Psoas muscle (tissue), 8 donors: ENCODE measurements around the gene ACTN1. TPM values are rescaled to one million over a fixed set of nuclear protein-coding genes. Genes with fewer than 3 reads are reported as not detected.
"Not testable (repeated sequence)": the region's sequence is repeated elsewhere in the genome, so short reads cannot be mapped to it uniquely, and the experiment has no call there.

Experiments
- ATAC-seq, 4 donors: fragments of 200-7000 bp; cut with Tn5 transposase; one replicate each; pipeline ENCODE4 v1.9.1; 2020; ENCODE audit warnings: moderate library complexity in 3 of 4, mild to moderate bottlenecking in 2 of 4
- DNase-seq, 2 donors: peaks; one replicate each; pipeline ENCODE4 v3.0.0-alpha.2; 2020
- H3K27ac ChIP-seq: fragments of 200-600 bp; one replicate; pipeline ENCODE4 v1.8.0; 2022
- H3K27me3 ChIP-seq, 3 donors: fragments of 200-600 bp in 1 of 3; one replicate each; pipeline versions ENCODE4 v1.6.1 to v1.8.0; 2013 to 2022; ENCODE audit warnings: low read length in 2 of 3, mild to moderate bottlenecking in 2 of 3, moderate library complexity in 1 of 3; ENCODE audit not compliant: insufficient read depth in 3 of 3
- H3K36me3 ChIP-seq, 2 donors: fragments of 200-600 bp in 1 of 2; one replicate each; pipeline versions ENCODE4 v1.6.1 to v1.8.0; 2013 to 2022; ENCODE audit warnings: low read depth in 1 of 2, mild to moderate bottlenecking in 1 of 2, moderate library complexity in 1 of 2; ENCODE audit not compliant: insufficient read depth in 1 of 2
- H3K4me1 ChIP-seq: fragments of 200-600 bp; one replicate; pipeline ENCODE4 v1.8.0; 2022
- H3K4me3 ChIP-seq: fragments of 200-600 bp; one replicate; pipeline ENCODE4 v1.8.0; 2022; ENCODE audit warnings: mild to moderate bottlenecking
- H3K9me3 ChIP-seq: fragments of 200-600 bp; one replicate; pipeline ENCODE4 v1.8.0; 2022
- CTCF ChIP-seq: fragments of 200-600 bp; IDR thresholded peaks from one replicate; pipeline ENCODE4 v1.8.0; 2022; ENCODE audit warnings: antibody characterized with exemption
- WGBS, 3 donors: extraction: QIAGEN DNeasy Blood & Tissue Kit; methylation state at CpG; one replicate each; pipeline versions ENCODE4 v1.1.6 to v1.1.7; 2013; 5-methylcytosine and 5-hydroxymethylcytosine counted together
- intact Hi-C, 2 donors: fragments of 100-400 bp; cut with DNase I; formaldehyde crosslinking; loops; one replicate each; pipeline versions ENCODE4 v1.11.0 to v1.14.2; 2022
- polyA plus RNA-seq, 3 donors: library from polyadenylated mRNA; stranded (reverse); fragments of 200-250 nt; gene quantifications; one replicate each; pipeline ENCODE4 v1.2.3, GENCODE V29; 2013
- total RNA-seq, 4 donors: library from RNA; stranded (reverse); fragmentation: NEBNext Ultra II Directional in 2 of 4; extraction: Animal tissue kit (Norgen Biotek cat#: 25700) in 2 of 4; gene quantifications; one replicate each; pipeline versions ENCODE4 v1.2.1 to v1.2.4, GENCODE V29; 2021 to 2023
- donor health status: healthy with polysubstance abuse.
- donor health status: DM: no; HTN: no; CAD: no; lungs with moderate emphysema.
- donor health status: Bipolar disorder and iron deficiency.
- donor health status: healthy.
- donor health status: DM: yes; HTN: yes; CAD: no.
- donor health status: DM: no; HTN: no; CAD: no.
- donor health status: DM: no; HTN: no; CAD: no.
- donor health status: DM: yes; HTN: yes; CAD: no.

ACTN1 gene
- total and polyA plus RNA-seq, 7 donors = 5.8 to 23.7 (median 10.9) TPM

GRCh38 chr14:68856572-68856971 is 122.5 kb downstream of the ACTN1 start:
- ATAC-seq (no peak), DNase-seq (no peak)
- Histone ChIP-seq H3K4me1 (no peaks in the 10 kb centered on the region), H3K27ac (no peak overlapping the region), H3K9me3 (no peaks in the 10 kb centered on the region), H3K4me3 (no peak overlapping the region), H3K36me3 (no peaks in the 10 kb centered on the region), H3K27me3 (no peaks in the 10 kb centered on the region)
- 69 to 74% (median 69%) methylated on average over 6 of the region's 6 CpGs for WGBS, 3 donors
- TF ChIP-seq CTCF = no peak
- intact Hi-C loops = no loop called here

GRCh38 chr14:68854421-68854820 is 124.7 kb downstream of the ACTN1 start:
- Histone ChIP-seq H3K4me3 (no peak overlapping the region), H3K4me1 (no peaks in the 10 kb centered on the region), H3K9me3 (no peaks in the 10 kb centered on the region), H3K36me3 (no peaks in the 10 kb centered on the region), H3K27me3 (no peaks in the 10 kb centered on the region), H3K27ac (no peak overlapping the region)
- no peak for DNase-seq
- no peak for TF ChIP-seq CTCF
- no peak for ATAC-seq
- intact Hi-C loops = no loop called here
- 75 to 83% (median 77%) methylated on average over 7 of the region's 7 CpGs for WGBS, 3 donors

GRCh38 chr14:68853749-68854148 is 125.4 kb downstream of the ACTN1 start:
- TF ChIP-seq CTCF = no peak
- DNase-seq = no peak
- Histone ChIP-seq H3K27ac (no peak overlapping the region), H3K27me3 (no peaks in the 10 kb centered on the region), H3K4me1 (no peaks in the 10 kb centered on the region), H3K36me3 (no peaks in the 10 kb centered on the region), H3K9me3 (no peaks in the 10 kb centered on the region), H3K4me3 (no peak overlapping the region)
- no peak for ATAC-seq
- intact Hi-C loops = no loop called here
- 86 to 88% (median 87%) methylated on average over 5 to 6 of the region's 6 CpGs for WGBS, 3 donors

- H3K36me3 ChIP-seq, H3K9me3 ChIP-seq, ATAC-seq, H3K27ac ChIP-seq, H3K4me1 ChIP-seq, H3K27me3 ChIP-seq, intact Hi-C loops, H3K4me3 ChIP-seq, DNase-seq: not testable (repeated sequence)
- 93 to 95% (median 93%) methylated on average over 7 of the region's 7 CpGs for WGBS, 3 donors
These were observed 126.6 kb downstream of the ACTN1 start for GRCh38 chr14:68852493-68852892.

GRCh38 chr14:68851078-68851477 is 128.0 kb downstream of the ACTN1 start:
- intact Hi-C loops = no loop called here

More at GRCh38 chr14:68851078-68851477, 128.0 kb downstream of the ACTN1 start:
- H3K4me3 ChIP-seq = no peak overlapping the region
- DNase-seq = no peak
- TF ChIP-seq CTCF = no peak
- no peaks in the 10 kb centered on the region for H3K4me1 ChIP-seq
- no peaks in the 10 kb centered on the region for H3K27me3 ChIP-seq
- H3K27ac ChIP-seq = no peak overlapping the region
- WGBS, 3 donors = 85 to 90% (median 88%) methylated on average over 5 of the region's 5 CpGs
- no peaks in the 10 kb centered on the region for H3K9me3 ChIP-seq
- no peaks in the 10 kb centered on the region for H3K36me3 ChIP-seq
- ATAC-seq = no peak
